Measurements from ENCODE around the gene EPG5.

DNA sequence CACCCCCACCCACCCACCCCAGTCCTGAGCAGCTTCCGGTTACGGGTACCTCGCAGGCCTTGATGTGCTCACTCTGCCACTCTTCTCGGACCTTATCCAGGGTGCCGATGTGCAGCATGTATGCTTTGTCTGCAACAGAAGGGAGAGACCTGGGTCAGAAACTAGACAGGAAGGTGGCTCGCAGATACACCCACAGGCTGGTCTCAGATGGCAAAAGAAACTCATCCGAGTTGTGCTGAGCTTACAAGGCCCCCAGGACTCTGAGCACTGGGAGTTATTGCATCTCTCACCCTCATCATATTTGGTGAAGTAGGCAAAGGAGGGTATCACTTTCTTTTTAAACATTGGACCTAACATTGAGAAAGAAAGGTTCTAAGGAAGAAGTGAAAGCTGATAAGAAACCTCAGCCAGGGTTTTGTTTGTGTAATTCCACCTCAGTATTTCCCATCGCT is 30.6 kb upstream of the EPG5 start:
- TF ChIP-seq, protein P1, sequence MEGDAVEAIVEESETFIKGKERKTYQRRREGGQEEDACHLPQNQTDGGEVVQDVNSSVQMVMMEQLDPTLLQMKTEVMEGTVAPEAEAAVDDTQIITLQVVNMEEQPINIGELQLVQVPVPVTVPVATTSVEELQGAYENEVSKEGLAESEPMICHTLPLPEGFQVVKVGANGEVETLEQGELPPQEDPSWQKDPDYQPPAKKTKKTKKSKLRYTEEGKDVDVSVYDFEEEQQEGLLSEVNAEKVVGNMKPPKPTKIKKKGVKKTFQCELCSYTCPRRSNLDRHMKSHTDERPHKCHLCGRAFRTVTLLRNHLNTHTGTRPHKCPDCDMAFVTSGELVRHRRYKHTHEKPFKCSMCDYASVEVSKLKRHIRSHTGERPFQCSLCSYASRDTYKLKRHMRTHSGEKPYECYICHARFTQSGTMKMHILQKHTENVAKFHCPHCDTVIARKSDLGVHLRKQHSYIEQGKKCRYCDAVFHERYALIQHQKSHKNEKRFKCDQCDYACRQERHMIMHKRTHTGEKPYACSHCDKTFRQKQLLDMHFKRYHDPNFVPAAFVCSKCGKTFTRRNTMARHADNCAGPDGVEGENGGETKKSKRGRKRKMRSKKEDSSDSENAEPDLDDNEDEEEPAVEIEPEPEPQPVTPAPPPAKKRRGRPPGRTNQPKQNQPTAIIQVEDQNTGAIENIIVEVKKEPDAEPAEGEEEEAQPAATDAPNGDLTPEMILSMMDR (IDR thresholded peaks at IDR 0.05; ENCODE audit: poor library complexity): no peak
- no peak for TF ChIP-seq EZH2 (IDR thresholded peaks at IDR 0.05; ENCODE audit: borderline replicate concordance)
